Hepatocyte (in vitro differentiated cells): ENCODE measurements around the gene PSMD1.

Experiments used
- EZH2 ChIP-seq: fragments of 200-600 bp; sonication (generic); IDR thresholded peaks from 2 replicates; pipeline ENCODE4 v1.6.1; 2016; ENCODE audit warnings: antibody characterized with exemption, mild to moderate bottlenecking, borderline replicate concordance
- TF ChIP-seq, protein P1 (sequence below): fragments of 200-600 bp; sonication (generic); IDR thresholded peaks from 2 replicates; pipeline ENCODE4 v1.5.1; 2016; ENCODE audit warnings: antibody characterized with exemption, mild to moderate bottlenecking; ENCODE audit not compliant: poor library complexity

DNA sequence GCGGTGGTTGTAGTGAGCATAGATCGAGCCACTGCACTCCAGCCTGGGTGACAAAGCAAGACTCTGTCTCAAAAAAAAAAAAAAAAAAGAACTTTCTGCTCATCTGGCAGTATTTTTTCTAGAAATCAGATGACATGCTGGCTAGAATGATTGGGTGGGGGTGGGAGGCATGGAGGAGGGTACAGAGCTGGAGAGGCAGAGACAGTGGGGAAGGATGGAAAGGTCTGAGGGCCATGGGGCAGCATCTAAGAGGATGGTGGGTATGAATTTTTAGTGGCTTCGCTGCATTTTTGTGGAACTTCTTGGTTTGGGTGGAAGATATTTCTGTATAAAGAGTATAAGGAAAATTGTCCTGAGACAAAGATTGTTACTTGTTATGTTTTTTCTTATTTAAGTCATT is 165.1 kb downstream of the PSMD1 start:
- no peak for TF ChIP-seq EZH2
- TF ChIP-seq, protein P1, sequence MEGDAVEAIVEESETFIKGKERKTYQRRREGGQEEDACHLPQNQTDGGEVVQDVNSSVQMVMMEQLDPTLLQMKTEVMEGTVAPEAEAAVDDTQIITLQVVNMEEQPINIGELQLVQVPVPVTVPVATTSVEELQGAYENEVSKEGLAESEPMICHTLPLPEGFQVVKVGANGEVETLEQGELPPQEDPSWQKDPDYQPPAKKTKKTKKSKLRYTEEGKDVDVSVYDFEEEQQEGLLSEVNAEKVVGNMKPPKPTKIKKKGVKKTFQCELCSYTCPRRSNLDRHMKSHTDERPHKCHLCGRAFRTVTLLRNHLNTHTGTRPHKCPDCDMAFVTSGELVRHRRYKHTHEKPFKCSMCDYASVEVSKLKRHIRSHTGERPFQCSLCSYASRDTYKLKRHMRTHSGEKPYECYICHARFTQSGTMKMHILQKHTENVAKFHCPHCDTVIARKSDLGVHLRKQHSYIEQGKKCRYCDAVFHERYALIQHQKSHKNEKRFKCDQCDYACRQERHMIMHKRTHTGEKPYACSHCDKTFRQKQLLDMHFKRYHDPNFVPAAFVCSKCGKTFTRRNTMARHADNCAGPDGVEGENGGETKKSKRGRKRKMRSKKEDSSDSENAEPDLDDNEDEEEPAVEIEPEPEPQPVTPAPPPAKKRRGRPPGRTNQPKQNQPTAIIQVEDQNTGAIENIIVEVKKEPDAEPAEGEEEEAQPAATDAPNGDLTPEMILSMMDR = no peak
